GM15510 (cell line): ENCODE measurements around the gene TRIM37.

Experiments
- POLR2A ChIP-seq: IDR thresholded peaks from 3 replicates; pipeline ENCODE4 v1.6.1; 2011; ENCODE audit warnings: borderline replicate concordance; ENCODE audit not compliant: insufficient read length; ENCODE audit errors: extremely low read depth

Gene TRIM37

GRCh38 chr17:58956997-58957724 lies 149.5 kb downstream of the TRIM37 start:
- TF ChIP-seq POLR2A: no peak

- TF ChIP-seq POLR2A: no peak
Measured at GRCh38 chr17:58947824-58948223, 158.9 kb downstream of the TRIM37 start.

GRCh38 chr17:58947411-58947810 lies 159.3 kb downstream of the TRIM37 start:
- no peak for TF ChIP-seq POLR2A

- TF ChIP-seq POLR2A: no peak
Measured at GRCh38 chr17:58944166-58944565, 162.5 kb downstream of the TRIM37 start.

- no peak for TF ChIP-seq POLR2A
Measured at GRCh38 chr17:58936295-58936694, 170.4 kb downstream of the TRIM37 start.

- TF ChIP-seq POLR2A: no peak
Measured at GRCh38 chr17:58932956-58933355, 173.7 kb downstream of the TRIM37 start.
